Thyroid gland (tissue), 4 donors: ENCODE results near the gene OBSL1.

Experiments used
- POLR2A ChIP-seq, 2 donors: fragments of 450-650 bp; IDR thresholded peaks; one replicate each; pipeline ENCODE4 v1.6.1; 2017; ENCODE audit warnings: antibody characterized with exemption in 2 of 2, mild to moderate bottlenecking in 2 of 2, moderate library complexity in 1 of 2
- TF ChIP-seq, protein P1 (sequence below), 6 experiments: fragments of 200-600 bp in 3 of 6; fragments of 450-650 bp in 3 of 6; sonication (generic) in 3 of 6; IDR thresholded peaks; one replicate each; pipeline ENCODE4 v1.5.1; 2016 to 2019; ENCODE audit warnings: antibody characterized with exemption in 6 of 6, mild to moderate bottlenecking in 2 of 6, inconsistent platforms in 1 of 6, moderate library complexity in 1 of 6

DNA sequence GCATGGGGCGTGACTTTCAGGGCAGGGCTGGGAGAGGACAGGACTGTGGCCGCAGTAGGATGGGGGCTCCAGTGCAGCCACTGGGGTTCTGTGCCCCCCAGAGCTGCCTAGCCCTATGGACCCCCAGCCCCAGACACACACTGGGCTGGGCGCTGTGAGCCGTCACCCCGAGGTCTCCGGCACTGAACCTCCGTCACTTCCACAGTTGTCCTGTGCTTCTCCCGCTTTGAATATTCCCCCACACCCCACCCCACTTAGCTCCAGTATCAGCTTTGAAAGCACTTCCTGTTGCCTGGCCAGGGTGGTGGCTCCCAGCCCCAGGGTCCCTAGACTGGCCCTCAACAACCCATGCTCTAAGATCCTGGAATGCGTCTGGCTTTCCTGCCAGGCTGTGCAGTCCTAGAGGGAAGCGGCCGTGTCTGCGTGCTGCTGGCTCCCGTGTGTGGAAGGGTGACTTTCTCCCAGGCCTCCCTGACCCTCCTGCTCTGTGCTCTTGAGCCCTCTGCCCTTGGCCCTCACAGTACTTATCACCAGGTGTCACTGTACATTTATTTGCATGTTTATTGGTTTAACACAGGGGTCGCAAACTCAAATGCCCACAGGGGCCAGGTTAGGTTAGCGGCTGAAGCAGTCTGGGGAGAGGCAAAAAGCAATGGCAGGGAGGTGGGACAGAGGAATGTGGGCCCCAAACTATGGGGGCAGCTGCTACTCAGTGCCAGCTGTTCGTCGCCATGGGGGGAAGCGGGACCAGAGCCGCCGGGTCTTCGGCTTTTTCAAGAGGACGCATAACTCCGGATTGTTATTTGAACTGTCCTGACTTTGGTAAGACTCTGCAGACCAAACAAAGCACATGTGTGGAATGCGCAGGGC lies 9.9 kb downstream of the OBSL1 start:
- no peak for TF ChIP-seq POLR2A (IDR thresholded peaks at IDR 0.05)
- TF ChIP-seq, protein P1, sequence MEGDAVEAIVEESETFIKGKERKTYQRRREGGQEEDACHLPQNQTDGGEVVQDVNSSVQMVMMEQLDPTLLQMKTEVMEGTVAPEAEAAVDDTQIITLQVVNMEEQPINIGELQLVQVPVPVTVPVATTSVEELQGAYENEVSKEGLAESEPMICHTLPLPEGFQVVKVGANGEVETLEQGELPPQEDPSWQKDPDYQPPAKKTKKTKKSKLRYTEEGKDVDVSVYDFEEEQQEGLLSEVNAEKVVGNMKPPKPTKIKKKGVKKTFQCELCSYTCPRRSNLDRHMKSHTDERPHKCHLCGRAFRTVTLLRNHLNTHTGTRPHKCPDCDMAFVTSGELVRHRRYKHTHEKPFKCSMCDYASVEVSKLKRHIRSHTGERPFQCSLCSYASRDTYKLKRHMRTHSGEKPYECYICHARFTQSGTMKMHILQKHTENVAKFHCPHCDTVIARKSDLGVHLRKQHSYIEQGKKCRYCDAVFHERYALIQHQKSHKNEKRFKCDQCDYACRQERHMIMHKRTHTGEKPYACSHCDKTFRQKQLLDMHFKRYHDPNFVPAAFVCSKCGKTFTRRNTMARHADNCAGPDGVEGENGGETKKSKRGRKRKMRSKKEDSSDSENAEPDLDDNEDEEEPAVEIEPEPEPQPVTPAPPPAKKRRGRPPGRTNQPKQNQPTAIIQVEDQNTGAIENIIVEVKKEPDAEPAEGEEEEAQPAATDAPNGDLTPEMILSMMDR (IDR thresholded peaks at IDR 0.05), result no peak
